ENCODE measurements around the gene BRD1. TPM values are rescaled to one million over a fixed set of nuclear protein-coding genes. Genes with fewer than 3 reads are reported as not detected.

BRD1 gene
- total and polyA plus RNA-seq, 9 of the 15 experiments (the other 6 are each of a cell fraction or from before 2014, with no cell fraction given): 0.42 to 17.6 (median 5.5) TPM

GRCh38 chr22:49807780-49808708, 19.6 kb downstream of the BRD1 start (continued):
- TF ChIP-seq TOE1 (IDR thresholded peaks at IDR 0.05; ENCODE audit: borderline replicate concordance): 0 out of 2 replicates have a peak, but pooled peaks have one; percentile 24
- TF ChIP-seq TOE1 (CRISPR knock-in tag; IDR thresholded peaks at IDR 0.05; ENCODE audit: borderline replicate concordance, low read depth): no peak
- TF ChIP-seq SAFB2 (IDR thresholded peaks at IDR 0.05; ENCODE audit: borderline replicate concordance, low read depth, low read length, severe bottlenecking): no peak
- TF ChIP-seq, protein P1, sequence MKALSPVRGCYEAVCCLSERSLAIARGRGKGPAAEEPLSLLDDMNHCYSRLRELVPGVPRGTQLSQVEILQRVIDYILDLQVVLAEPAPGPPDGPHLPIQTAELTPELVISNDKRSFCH (CRISPR knock-in tag; IDR thresholded peaks at IDR 0.05): no peak
- TF ChIP-seq, protein P1 (tag; IDR thresholded peaks at IDR 0.05): no peak
- TF ChIP-seq ZNF584 (CRISPR knock-in tag; IDR thresholded peaks at IDR 0.05; ENCODE audit: low read depth): peak; percentile 78; the same call in 1 of the 2 replicates
- no peak for TF ChIP-seq ELK1 (CRISPR knock-in tag; IDR thresholded peaks at IDR 0.05)
- no peak for TF ChIP-seq CC2D1A (IDR thresholded peaks at IDR 0.05)
- no peak for TF ChIP-seq ZNF282 (CRISPR knock-in tag; IDR thresholded peaks at IDR 0.05)
- TF ChIP-seq GTF2F1 (IDR thresholded peaks at IDR 0.05; ENCODE audit: low read depth, low read length): no peak
- no peak for TF ChIP-seq ZKSCAN1 (IDR thresholded peaks at IDR 0.05; ENCODE audit: low read depth, low read length)
- TF ChIP-seq CHD1 (IDR thresholded peaks at IDR 0.05; ENCODE audit: low read length): no peak
- TF ChIP-seq DPF2 (IDR thresholded peaks at IDR 0.05): peak; percentile 87
- TF ChIP-seq ZC3H8 (IDR thresholded peaks at IDR 0.05): no peak
- TF ChIP-seq SMARCB1 (IDR thresholded peaks at IDR 0.05; ENCODE audit: insufficient read length, low read depth): no peak
- TF ChIP-seq RBM39 (optimal IDR thresholded peaks at IDR 0.05; ENCODE audit: low read depth, low read length): no peak
- TF ChIP-seq, protein P2, sequence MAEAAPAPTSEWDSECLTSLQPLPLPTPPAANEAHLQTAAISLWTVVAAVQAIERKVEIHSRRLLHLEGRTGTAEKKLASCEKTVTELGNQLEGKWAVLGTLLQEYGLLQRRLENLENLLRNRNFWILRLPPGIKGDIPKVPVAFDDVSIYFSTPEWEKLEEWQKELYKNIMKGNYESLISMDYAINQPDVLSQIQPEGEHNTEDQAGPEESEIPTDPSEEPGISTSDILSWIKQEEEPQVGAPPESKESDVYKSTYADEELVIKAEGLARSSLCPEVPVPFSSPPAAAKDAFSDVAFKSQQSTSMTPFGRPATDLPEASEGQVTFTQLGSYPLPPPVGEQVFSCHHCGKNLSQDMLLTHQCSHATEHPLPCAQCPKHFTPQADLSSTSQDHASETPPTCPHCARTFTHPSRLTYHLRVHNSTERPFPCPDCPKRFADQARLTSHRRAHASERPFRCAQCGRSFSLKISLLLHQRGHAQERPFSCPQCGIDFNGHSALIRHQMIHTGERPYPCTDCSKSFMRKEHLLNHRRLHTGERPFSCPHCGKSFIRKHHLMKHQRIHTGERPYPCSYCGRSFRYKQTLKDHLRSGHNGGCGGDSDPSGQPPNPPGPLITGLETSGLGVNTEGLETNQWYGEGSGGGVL (CRISPR knock-in tag; IDR thresholded peaks at IDR 0.05): no peak
- TF ChIP-seq, protein P3, sequence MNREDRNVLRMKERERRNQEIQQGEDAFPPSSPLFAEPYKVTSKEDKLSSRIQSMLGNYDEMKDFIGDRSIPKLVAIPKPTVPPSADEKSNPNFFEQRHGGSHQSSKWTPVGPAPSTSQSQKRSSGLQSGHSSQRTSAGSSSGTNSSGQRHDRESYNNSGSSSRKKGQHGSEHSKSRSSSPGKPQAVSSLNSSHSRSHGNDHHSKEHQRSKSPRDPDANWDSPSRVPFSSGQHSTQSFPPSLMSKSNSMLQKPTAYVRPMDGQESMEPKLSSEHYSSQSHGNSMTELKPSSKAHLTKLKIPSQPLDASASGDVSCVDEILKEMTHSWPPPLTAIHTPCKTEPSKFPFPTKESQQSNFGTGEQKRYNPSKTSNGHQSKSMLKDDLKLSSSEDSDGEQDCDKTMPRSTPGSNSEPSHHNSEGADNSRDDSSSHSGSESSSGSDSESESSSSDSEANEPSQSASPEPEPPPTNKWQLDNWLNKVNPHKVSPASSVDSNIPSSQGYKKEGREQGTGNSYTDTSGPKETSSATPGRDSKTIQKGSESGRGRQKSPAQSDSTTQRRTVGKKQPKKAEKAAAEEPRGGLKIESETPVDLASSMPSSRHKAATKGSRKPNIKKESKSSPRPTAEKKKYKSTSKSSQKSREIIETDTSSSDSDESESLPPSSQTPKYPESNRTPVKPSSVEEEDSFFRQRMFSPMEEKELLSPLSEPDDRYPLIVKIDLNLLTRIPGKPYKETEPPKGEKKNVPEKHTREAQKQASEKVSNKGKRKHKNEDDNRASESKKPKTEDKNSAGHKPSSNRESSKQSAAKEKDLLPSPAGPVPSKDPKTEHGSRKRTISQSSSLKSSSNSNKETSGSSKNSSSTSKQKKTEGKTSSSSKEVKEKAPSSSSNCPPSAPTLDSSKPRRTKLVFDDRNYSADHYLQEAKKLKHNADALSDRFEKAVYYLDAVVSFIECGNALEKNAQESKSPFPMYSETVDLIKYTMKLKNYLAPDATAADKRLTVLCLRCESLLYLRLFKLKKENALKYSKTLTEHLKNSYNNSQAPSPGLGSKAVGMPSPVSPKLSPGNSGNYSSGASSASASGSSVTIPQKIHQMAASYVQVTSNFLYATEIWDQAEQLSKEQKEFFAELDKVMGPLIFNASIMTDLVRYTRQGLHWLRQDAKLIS (CRISPR knock-in tag; IDR thresholded peaks at IDR 0.05): no peak
- no peak for TF ChIP-seq ZNF354B (CRISPR knock-in tag; IDR thresholded peaks at IDR 0.05)

Measured in K562 (cell line).